Stimulated activated CD4-positive, alpha-beta T cell treated with anti-CD3 and anti-CD28 coated beads, Interleukin-2, amount 100 ng/mL, for 24 hours (primary cell): ENCODE results near the gene FASLG.
"Not testable (repeated sequence)": the region's sequence is repeated elsewhere in the genome, so short reads cannot be mapped to it uniquely, and the experiment has no call there.

ENCODE experiments used
- DNase-seq, 2 donors: peaks; one replicate each; pipeline ENCODE4 v3.0.0-alpha.2; 2020

Gene FASLG

GRCh38 chr1:172658871-172659453 lies at the start of gene FASLG:
Gene FASLG (plus strand): TSS chr1:172659103. CDS start chr1:172659202, 99 bp downstream.
- DNase-seq: peak; percentile 66 to 67

- no peak for DNase-seq
Measured at GRCh38 chr1:172609528-172609927, 49.4 kb upstream of the FASLG start.

DNA sequence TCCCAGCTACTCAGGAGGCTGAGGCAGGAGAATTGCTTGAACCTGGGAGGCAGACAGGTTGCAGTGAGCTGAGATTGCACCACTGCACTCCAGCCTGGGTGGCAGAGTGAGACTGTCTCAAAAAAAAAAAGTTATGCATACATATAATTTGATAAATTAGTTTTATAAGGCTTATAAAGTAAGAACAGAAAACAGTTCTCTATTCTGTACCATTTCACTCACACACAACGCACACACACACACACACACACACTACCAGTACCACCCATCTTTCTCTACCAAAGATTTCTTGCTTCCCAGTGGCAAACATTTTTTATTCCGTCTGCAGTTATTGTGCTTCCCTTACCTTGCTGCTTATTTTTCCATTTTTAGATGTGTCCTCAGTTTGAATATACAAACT lies 46.4 kb upstream of the FASLG start:
- no peak for DNase-seq

GRCh38 chr1:172613294-172613693 lies 45.6 kb upstream of the FASLG start:
- DNase-seq: no peak

DNA sequence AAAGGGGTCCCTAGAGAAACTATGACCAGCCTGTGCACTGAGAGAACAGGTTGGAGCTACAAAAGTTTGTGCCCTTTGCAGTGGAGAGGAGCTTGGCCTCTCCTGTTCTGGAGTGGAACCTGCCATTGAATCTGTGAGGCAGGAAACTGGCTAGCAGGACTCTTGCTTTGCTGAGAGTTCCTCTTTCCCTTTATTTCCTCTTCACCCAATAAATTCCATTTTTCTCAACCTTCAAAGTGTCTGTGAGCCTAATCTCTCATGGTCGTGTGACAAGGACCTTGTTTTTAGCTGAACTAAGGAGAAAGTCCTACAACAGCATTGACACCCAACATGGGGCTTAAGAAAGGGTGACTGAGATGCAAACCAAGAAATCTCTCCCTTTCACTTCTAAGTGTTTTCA lies 42.7 kb upstream of the FASLG start:
- DNase-seq: no peak

- DNase-seq: no peak
Measured at GRCh38 chr1:172616636-172617035, 42.3 kb upstream of the FASLG start.

DNA sequence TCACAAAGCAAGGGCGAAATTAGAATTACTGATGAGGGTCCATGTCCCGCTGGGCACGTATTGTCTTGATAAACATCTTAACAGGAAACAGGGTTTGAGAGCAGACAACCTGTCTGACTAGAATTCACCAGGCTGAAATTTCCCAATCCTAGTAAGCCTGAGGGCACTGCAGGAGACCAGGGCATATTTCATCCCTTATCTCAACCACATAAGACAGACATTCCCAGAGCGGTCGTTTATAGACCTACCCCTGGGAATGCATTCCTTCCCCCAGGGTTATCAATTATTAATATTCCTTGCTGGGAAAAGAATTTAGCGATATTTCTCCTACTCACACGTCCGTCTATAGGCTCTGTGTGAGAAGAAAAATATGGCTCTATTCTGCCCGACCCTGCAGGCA lies 38.3 kb upstream of the FASLG start:
- not testable (repeated sequence) for DNase-seq

DNA sequence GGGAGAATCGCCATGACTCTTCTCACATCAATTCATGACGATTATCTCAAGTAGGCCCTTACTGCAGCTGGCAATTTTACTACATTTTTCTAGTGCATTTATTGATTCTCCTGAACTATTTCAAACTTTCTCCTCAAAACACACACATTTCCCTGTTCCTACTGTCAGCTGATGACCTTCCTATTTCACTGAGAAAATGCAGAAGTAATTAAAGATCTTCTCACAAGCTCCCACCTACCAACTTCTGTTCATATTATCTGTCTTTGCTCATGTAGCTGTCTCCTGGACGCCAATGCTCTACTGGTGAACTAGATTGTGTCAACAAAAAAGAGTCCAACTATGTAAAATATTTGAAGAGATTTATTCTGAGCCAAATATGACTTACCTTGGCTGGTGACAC lies 36.4 kb upstream of the FASLG start:
- no peak for DNase-seq

GRCh38 chr1:172623748-172624147 lies 35.2 kb upstream of the FASLG start:
- no peak for DNase-seq

- DNase-seq: no peak
Measured at GRCh38 chr1:172626845-172627244, 32.1 kb upstream of the FASLG start.

- no peak for DNase-seq
Measured at GRCh38 chr1:172627702-172628101, 31.2 kb upstream of the FASLG start.

GRCh38 chr1:172628401-172628800 lies 30.5 kb upstream of the FASLG start:
- DNase-seq: no peak

DNA sequence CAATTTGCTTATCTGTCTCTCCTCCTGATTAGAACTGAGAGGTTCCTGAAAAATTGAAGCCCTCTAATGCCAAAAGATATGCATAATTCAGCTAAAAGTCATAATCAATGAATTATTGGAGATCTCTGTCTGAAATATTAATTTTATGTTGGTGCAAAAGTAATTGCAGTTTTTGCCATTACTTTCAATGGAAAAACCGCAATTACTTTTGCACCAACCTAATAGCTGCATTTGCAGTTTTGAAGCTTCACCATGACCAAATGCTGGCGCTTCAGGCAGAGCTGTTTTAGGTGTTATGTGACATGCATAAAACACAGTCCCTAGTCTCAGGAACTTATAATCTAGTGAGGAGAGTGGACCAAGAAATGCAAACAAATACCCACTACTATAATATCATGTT lies 29.7 kb upstream of the FASLG start:
- no peak for DNase-seq

DNA sequence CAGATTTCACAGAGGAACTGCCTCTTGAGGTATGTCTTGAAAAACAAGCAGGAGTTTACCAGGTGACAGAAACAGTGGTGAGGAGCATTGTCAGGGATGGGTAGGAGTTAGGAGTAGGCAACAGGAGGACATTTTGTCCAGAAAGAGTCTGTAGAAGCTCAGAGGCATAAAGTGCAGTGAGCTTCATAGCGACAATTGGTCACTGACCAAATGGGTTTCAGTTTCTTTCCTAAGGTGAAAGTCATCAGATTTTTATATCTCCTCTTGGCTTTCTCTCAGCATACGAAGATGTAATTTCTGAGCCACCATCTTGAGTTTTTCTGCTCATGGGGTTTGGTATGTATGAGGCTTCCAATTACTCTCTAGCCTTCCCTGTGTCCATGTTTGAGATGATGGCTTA lies 29.3 kb upstream of the FASLG start:
- DNase-seq: no peak

GRCh38 chr1:172630056-172630818 lies 28.7 kb upstream of the FASLG start:
- no peak for DNase-seq

GRCh38 chr1:172630868-172631267 lies 28.0 kb upstream of the FASLG start:
- no peak for DNase-seq

- DNase-seq: peak in 1 of 2 donors; percentile 53
Measured at GRCh38 chr1:172637522-172637921, 21.4 kb upstream of the FASLG start.

DNA sequence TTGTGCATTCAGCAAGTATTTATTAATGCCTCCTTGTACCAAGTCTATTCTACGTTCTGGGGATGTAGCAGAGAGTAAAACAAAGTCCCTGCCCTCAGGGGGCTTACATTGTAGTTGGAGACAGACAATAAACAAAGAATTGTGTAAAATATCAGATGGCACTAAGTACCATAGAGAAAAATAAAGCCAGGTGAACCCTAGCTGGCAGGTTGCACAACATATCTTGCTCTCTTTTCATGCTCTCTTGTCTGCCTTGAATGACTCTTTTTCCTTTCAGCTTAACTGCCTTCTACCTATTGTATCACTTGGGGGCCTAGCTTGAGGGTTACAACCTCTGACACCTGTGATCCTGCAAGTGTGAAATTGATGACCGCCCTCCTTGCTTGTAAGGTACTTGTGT lies 20.7 kb upstream of the FASLG start:
- no peak for DNase-seq

DNA sequence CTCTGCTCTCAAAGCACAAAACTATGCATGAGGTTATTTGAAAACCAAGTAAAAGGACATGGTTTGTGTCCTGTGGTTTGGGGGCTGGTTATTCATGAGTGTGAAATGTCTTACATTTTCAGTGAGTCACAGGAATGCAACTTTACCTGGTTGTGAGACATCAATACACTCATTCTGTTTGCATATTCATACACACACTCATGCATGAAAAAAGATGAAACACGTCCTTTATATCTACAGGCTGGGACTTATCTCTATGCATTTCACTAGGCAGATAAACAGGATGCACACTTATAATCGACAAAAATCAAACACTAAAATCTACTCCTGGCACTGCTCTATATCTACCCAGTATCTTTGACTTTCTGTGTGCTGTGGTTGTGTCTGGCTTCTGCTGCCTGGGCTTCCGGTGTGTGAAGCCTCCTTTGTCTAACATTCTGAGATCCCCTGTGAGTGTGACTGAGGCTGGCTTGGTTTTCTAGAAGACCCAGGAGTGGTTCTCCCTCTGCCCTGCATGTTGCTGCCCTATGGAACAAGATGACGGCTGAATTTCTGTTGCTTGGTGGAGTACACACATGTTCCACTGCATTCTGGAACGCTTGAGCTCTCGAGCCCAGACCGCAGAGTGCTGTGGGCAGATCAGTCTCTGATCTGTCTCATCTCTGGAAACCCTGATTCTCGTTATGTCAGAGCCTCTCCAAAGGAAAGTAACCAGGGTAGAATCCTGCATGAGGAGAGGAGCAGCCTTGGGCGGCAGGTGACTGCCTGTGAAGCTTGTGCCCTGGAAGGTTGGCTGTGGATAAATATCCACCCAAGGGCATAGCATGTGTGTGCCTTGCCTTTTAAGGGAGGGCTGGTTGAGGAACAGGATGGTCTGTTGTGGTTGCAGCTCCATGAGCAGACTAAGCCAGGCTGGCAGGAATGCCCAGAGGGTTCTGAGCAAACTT lies 19.7 kb upstream of the FASLG start:
- peak; percentile 79 for DNase-seq

DNA sequence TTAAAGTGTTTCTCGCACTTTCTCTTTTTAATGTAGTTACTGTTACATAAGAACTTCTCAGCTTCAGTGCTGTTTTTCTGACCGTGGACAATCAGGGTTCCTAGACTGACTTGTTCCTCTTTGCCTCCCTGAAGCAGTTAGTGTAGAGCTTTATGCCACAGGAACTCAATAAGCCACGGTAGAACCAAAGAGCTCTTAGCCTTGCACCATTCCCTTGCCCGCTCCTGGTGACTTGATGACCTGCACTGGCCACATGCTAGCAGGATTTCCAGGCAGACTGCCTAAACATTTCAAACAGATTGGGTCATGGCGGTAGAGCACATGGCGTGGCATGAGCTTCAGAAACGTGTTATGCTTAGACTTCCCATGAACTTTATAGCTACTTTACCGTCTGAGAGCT lies 18.8 kb upstream of the FASLG start:
- no peak for DNase-seq

DNA sequence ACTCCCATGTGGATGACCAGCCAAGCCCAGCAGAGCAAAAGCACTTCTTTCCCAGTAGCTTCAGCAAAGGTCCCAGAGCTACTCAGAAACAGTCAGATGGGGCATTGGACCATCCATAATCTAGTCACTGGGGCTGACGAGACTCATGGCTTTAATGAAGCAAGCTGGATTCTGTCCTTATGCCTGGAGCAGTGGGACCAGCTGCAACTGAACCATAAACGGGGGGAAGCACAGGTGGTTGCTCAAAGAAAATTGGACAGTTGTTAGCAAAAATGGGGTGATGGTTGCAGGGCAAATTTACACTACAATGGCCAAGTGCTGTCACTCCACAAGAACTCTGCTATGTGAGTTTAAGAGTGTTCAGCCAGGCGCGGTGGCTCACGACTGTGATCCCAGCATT lies 17.4 kb upstream of the FASLG start:
- DNase-seq: peak in 1 of 2 donors; percentile 13

GRCh38 chr1:172642970-172643369 lies 15.9 kb upstream of the FASLG start:
- DNase-seq: no peak

GRCh38 chr1:172646653-172647052 lies 12.2 kb upstream of the FASLG start:
- no peak for DNase-seq
